BLaER1 treated with 17β-estradiol and CSF1 and Interleukin-3, amounts not matched to agents 10 nM and 100 nM (cell line): Measurements from ENCODE around the gene RALGAPA2.
A peak's percentile ranks its signal among the peaks of the same experiment; 100 is the strongest.
"Not testable (repeated sequence)": the region's sequence is repeated elsewhere in the genome, so short reads cannot be mapped to it uniquely, and the experiment has no call there.

ENCODE experiments used
- H3K27ac ChIP-seq, 11 experiments: shearing (Covaris generic); formaldehyde crosslinking; 2 replicates each; pipeline ENCODE4 v1.8.1; 2022
- H3K27me3 ChIP-seq, 11 experiments: shearing (Covaris generic); formaldehyde crosslinking; 2 replicates each; pipeline ENCODE4 v1.8.1; 2022
- H3K36me3 ChIP-seq, 11 experiments: shearing (Covaris generic); formaldehyde crosslinking; 2 replicates each; pipeline ENCODE4 v1.8.1; 2022
- H3K4me1 ChIP-seq, 10 experiments: shearing (Covaris generic); formaldehyde crosslinking; 2 replicates each; pipeline ENCODE4 v1.8.1; 2022
- H3K4me2 ChIP-seq, 11 experiments: shearing (Covaris generic); formaldehyde crosslinking; 2 replicates each; pipeline ENCODE4 v1.8.1; 2022
- H3K4me3 ChIP-seq, 10 experiments: shearing (Covaris generic); formaldehyde crosslinking; 2 replicates each; pipeline ENCODE4 v1.8.1; 2022
- H3K9ac ChIP-seq, 11 experiments: shearing (Covaris generic); formaldehyde crosslinking; 2 replicates each; pipeline ENCODE4 v1.8.1; 2022
- H3K9me3 ChIP-seq, 11 experiments: shearing (Covaris generic); formaldehyde crosslinking; replicated peaks in 1 of 11; 2 replicates each; pipeline ENCODE4 v1.8.1; 2022
- H4K20me1 ChIP-seq, 11 experiments: shearing (Covaris generic); formaldehyde crosslinking; 2 replicates each; pipeline ENCODE4 v1.8.1; 2022
- Cebpa-rat ChIP-seq, 11 experiments: shearing (Covaris generic); IDR thresholded peaks; 2 replicates each; pipeline ENCODE4 v1.8.1; 2022

The RALGAPA2 gene

DNA sequence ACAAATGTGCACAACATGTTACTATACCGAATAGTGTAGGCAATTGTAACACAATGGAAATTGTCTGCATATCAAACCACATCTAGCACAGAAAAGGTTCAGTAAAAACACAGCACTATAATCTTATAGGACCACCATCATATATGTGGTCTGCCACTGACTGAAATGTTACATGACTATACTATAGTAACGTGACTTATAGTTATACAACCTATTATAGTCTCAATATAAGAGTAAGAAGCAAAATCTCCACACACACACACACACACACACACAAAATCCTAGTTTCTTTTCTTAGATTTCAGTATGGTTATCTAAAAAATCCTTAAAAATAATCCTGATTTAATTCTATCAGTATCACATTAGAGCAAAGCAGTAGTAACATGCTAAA, 164.6 kb downstream of the RALGAPA2 start:
- Histone ChIP-seq H3K36me3 (peaks cover 0 to 40% (median 11%) of the 10 kb centered on the region in 11 experiments; a peak in 12 of 22 replicates), H3K4me3 (no peak overlapping the region), H4K20me1 (no peaks in the 10 kb centered on the region), H3K4me1 (peaks cover 9 to 30% (median 21%) of the 10 kb centered on the region in 10 experiments), H3K27me3 (no peaks in the 10 kb centered on the region), H3K9me3 (peaks cover 0 to 4% (median 0%) of the 10 kb centered on the region in 11 experiments; a peak in 2 of 22 replicates), H3K9ac (peak overlapping the region in 1 of 11 experiments; percentile 11; a peak in 1 of 22 replicates), H3K27ac (peak overlapping the region in 5 of 11 experiments; percentile 23 to 64 (median 58); a peak in 9 of 22 replicates), H3K4me2 (peak overlapping the region; percentile 24 to 72 (median 63); a peak in 20 of 22 replicates)
- no peak for TF ChIP-seq Cebpa-rat (IDR thresholded peaks at IDR 0.05)

DNA sequence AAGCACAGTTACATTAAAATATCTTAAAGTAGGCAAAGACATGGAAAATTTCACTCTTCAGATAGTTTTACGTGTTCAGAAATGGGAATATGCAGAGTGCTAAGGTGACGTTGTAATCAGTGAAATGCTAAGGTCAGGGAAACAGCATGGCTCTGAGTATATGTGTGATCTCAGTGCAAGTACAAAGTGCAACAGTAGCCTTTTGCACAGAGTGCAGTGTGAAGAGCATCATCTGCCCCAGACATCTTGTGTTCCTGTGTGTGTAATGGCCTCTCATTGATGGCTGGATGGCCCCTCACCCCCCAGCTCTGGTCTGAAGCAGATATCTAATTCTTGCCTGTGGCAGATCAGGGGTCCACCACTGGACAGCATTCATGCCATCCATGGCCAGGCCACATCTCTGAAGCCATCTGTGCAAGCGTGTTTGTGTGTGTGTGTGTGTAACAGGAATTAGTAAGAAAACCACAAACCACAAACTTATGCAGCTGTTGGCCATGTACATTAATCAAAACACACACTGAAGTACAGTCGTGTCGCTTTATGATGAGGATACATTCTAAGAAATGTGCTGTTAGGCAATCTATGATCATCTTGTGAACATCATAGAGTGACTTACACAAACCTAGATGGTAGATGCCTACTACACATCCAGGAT, 165.1 kb downstream of the RALGAPA2 start:
- peak overlapping the region in 1 of 11 experiments; percentile 11; a peak in 2 of 22 replicates for H3K9ac ChIP-seq
- peaks cover 0 to 39% (median 11%) of the 10 kb centered on the region in 11 experiments; a peak in 12 of 22 replicates for H3K36me3 ChIP-seq
- H3K4me1 ChIP-seq: peaks cover 9 to 30% (median 21%) of the 10 kb centered on the region in 10 experiments
- H3K27me3 ChIP-seq: no peaks in the 10 kb centered on the region
- peak in 2 of 11 experiments; percentile 14 to 39; a peak in 1 of 22 replicates for TF ChIP-seq Cebpa-rat (IDR thresholded peaks at IDR 0.05)
- H3K9me3 ChIP-seq: peaks cover 0 to 7% (median 0%) of the 10 kb centered on the region in 11 experiments; a peak in 2 of 22 replicates
- peak overlapping the region in 6 of 11 experiments; percentile 12 to 64 (median 57); a peak in 9 of 22 replicates for H3K27ac ChIP-seq
- no peak overlapping the region for H3K4me3 ChIP-seq
- H3K4me2 ChIP-seq: peak overlapping the region; percentile 24 to 72 (median 63); a peak in 20 of 22 replicates
- no peaks in the 10 kb centered on the region for H4K20me1 ChIP-seq

DNA sequence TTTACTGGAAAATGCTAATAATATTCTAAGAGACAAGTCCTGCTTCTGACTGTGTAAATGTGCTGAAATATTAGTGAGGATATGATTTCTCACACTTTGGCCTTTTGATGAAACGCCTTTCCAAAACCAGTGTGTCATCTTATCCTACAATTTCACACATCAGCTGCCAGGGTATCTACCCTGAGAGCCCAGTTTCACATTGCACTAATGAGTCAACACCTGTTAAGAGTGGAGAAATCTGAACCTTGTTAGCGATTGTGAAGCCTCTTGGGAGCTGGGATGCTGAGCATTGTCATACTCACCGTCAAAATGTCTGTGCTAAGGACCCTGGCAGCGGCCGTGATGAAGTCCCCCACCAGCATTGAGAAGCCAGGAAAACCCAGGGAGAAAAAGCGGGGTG, 166.0 kb downstream of the RALGAPA2 start:
- no peak overlapping the region for H3K4me3 ChIP-seq
- no peaks in the 10 kb centered on the region for H4K20me1 ChIP-seq
- H3K27ac ChIP-seq: peak overlapping the region in 4 of 11 experiments; percentile 56 to 64 (median 61); a peak in 6 of 22 replicates
- TF ChIP-seq Cebpa-rat (IDR thresholded peaks at IDR 0.05): 0 out of 22 replicates have a peak, but pooled peaks of 1 of the 11 experiments have one; percentile 31
- peaks cover 9 to 30% (median 21%) of the 10 kb centered on the region in 10 experiments for H3K4me1 ChIP-seq
- H3K27me3 ChIP-seq: no peaks in the 10 kb centered on the region
- H3K36me3 ChIP-seq: peaks cover 0 to 47% (median 11%) of the 10 kb centered on the region in 11 experiments; a peak in 12 of 22 replicates
- no peak overlapping the region for H3K9ac ChIP-seq
- peak overlapping the region in 8 of 11 experiments; percentile 27 to 72 (median 65); a peak in 13 of 22 replicates for H3K4me2 ChIP-seq
- peaks cover 0 to 7% (median 0%) of the 10 kb centered on the region in 11 experiments; a peak in 2 of 22 replicates for H3K9me3 ChIP-seq

DNA sequence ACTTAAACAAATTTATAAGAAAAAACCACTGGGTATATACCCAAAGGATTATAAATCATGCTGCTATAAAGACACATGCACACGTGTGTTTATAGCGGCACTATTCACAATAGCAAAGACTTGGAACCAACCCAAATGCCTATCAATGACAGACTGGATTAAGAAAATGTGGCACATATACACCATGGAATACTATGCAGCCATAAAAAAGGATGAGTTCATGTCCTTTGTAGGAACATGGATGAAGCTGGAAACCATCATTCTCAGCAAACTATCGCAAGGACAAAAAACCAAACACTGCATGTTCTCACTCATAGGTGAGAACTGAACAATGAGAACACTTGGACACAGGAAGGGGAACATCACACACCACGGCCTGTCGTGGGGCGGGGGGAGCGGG, 169.1 kb downstream of the RALGAPA2 start:
- H3K4me2 ChIP-seq, H3K27me3 ChIP-seq, H3K4me3 ChIP-seq, H3K9me3 ChIP-seq, H4K20me1 ChIP-seq, H3K9ac ChIP-seq, H3K27ac ChIP-seq: not testable (repeated sequence)
- peaks cover 0 to 41% (median 13%) of the 10 kb centered on the region in 11 experiments; a peak in 13 of 22 replicates for H3K36me3 ChIP-seq
- H3K4me1 ChIP-seq: peaks cover 9 to 22% (median 18%) of the 10 kb centered on the region in 10 experiments

DNA sequence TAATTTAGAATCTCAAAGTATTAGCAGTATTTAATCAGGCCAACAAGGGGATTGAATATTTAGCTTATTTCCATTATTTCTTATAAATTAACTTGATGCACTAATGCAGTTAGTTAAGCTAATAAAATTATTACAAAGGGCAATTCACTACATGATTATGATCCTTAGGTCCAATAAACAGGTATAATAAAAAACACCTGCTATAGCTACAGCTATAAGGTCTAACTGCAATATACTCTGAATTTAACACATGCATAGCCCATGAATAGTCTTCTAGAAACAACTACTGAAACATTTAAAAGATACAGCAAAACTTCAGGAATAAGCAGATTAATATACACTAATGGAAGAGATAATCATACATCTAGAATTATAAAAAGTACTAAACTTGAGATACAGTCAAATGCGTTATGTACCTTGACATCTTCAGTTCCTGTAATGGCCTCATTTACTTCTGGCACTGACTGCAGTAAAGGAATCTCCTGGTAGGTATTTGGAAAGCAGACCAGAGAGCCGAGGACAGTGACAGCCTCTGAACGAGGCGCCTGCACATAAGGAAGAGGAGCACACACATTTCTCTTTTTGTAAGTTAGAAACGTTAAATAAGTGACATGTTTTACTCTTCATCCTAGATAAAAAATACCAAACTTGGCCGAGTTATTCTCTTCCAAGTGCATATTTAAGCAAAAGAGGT, 176.1 kb downstream of the RALGAPA2 start:
- Histone ChIP-seq H3K27me3 (no peaks in the 10 kb centered on the region), H3K27ac (no peak overlapping the region), H3K9ac (no peak overlapping the region), H3K4me2 (no peak overlapping the region), H3K4me3 (no peak overlapping the region), H3K36me3 (peaks cover under 1 to 36% (median 6%) of the 10 kb centered on the region in 11 experiments; a peak in 18 of 22 replicates), H4K20me1 (no peaks in the 10 kb centered on the region), H3K9me3 (no peaks in the 10 kb centered on the region), H3K4me1 (no peaks in the 10 kb centered on the region)
- no peak for TF ChIP-seq Cebpa-rat (IDR thresholded peaks at IDR 0.05)

DNA sequence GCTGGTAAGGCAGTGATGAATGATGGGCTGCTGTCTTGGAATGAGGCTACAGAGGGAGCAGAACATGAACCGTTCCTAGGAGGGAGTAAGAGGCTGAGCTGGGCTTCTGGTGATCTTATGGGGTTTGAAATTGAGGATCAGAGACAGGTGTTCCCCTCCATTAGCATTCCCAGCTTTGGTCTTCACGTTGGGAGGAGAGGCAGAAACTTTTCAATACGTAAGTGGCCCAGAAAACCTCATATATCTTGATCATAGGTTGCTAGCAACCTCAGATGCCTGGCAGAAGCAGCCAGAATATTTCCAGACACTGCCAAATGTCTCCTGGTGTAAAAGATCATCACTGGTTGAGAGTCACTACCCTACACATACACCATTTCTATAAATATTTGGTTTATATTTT, 177.4 kb downstream of the RALGAPA2 start:
- Histone ChIP-seq H3K9me3 (no peaks in the 10 kb centered on the region), H3K36me3 (peaks cover 11 to 45% (median 16%) of the 10 kb centered on the region in 11 experiments; a peak in 18 of 22 replicates), H3K9ac (no peak overlapping the region), H3K4me3 (no peak overlapping the region), H4K20me1 (no peaks in the 10 kb centered on the region), H3K4me1 (no peaks in the 10 kb centered on the region), H3K27me3 (no peaks in the 10 kb centered on the region), H3K4me2 (no peak overlapping the region), H3K27ac (no peak overlapping the region)
- TF ChIP-seq Cebpa-rat (IDR thresholded peaks at IDR 0.05): no peak

DNA sequence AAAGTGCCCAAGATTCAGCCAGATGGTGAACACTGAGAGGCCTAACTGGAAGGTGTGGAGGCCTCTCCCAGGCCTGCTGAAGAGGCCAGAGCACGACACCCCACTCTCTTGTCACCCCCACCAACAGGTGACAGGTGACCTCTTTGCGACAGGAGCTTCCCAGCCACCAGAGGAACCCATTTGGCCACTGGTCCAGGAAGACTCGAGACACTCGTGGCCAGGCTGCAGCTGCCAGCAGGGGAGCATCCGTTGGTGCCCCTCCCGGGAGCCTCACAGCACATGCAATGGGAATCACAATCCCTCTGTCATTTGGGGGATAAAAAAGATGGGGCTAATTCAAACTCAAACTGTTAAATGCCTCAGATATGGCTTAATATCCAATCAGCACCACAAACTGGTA, 181.2 kb downstream of the RALGAPA2 start:
- Histone ChIP-seq H4K20me1 (no peaks in the 10 kb centered on the region), H3K27ac (no peak overlapping the region), H3K4me1 (peaks cover 0 to 5% (median 0%) of the 10 kb centered on the region in 10 experiments; a peak in 3 of 20 replicates), H3K4me2 (no peak overlapping the region), H3K4me3 (no peak overlapping the region), H3K36me3 (peaks cover 14 to 58% (median 34%) of the 10 kb centered on the region in 11 experiments; a peak in 20 of 22 replicates), H3K9ac (no peak overlapping the region), H3K9me3 (no peaks in the 10 kb centered on the region), H3K27me3 (no peaks in the 10 kb centered on the region)
- TF ChIP-seq Cebpa-rat (IDR thresholded peaks at IDR 0.05): no peak

DNA sequence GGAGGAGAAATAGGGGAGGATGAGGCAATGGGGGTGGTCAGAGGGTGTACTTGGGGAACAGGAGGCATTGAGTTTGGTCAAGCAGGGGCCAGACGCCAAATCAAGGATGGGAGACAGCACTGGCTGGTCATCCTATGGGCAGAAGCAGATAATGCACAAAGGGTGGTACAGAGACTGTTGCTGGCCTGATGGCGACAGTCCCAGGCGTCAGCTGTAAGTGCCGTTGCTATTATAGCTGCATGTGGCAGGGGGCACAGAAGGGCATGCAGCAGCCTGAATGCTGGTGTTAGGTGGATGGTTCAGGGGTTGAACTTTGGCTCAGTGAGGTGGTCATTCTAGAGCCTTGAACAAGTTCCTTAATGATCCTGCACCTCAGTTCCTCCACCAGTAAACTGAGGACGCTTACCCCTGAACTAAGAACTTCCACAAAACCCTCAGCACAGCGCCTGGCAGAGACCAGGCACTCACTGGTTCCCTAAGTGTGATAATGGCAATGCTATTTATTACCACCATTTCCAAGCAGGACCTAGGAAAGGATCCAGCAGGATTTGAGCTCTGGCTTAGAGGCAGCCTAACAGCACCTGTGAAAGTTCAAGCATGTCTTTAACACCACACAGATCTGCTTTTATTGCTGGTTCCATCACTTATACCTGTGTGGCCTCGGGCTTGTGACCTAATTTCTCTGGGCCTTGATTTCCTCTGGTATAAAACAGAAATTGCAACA, 181.9 kb downstream of the RALGAPA2 start:
- no peak for TF ChIP-seq Cebpa-rat (IDR thresholded peaks at IDR 0.05)
- Histone ChIP-seq H3K4me1 (peaks cover 0 to 5% (median 0%) of the 10 kb centered on the region in 10 experiments; a peak in 3 of 20 replicates), H3K4me2 (no peak overlapping the region), H3K9me3 (no peaks in the 10 kb centered on the region), H4K20me1 (no peaks in the 10 kb centered on the region), H3K27me3 (no peaks in the 10 kb centered on the region), H3K27ac (no peak overlapping the region), H3K9ac (no peak overlapping the region), H3K4me3 (no peak overlapping the region), H3K36me3 (peaks cover 14 to 51% (median 34%) of the 10 kb centered on the region in 11 experiments; a peak in 20 of 22 replicates)
